Measurements from ENCODE around the gene CELA2B.
A peak's percentile ranks its signal among the peaks of the same experiment; 100 is the strongest.
"Not testable (repeated sequence)": the region's sequence is repeated elsewhere in the genome, so short reads cannot be mapped to it uniquely, and the experiment has no call there.

Gene CELA2B

DNA sequence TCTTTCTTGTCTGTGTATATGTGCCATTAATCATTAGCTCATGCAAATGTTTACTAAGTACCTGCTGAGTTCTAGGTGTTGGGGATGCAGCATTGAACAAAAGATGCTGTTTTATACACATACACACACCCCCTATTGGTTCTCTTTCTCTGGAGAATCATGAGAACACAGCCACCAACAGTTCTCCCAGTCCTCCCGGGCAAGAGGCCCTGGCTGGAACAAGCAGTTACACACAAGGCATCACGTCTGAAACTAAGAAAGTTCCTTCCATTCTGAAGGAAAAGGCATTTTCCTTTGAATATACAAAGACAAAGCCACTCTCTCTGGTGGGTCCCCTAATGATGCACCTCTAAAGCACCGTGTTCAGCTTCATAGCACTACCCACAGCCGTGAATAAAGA lies 37.3 kb downstream of the CELA2B start:
- Histone ChIP-seq H3K27ac (ENCODE audit: low read depth, low read length) (no peak overlapping the region), H3K36me3 (ENCODE audit: control insufficient read depth in 1 of 2, insufficient read depth in 2 of 2, low read length in 2 of 2) (peaks cover 5 to 30% of the 10 kb centered on the region in 2 donors), H3K27me3 (ENCODE audit: control insufficient read depth in 1 of 2, insufficient read depth in 2 of 2, low read length in 2 of 2) (no peaks in the 10 kb centered on the region), H3K4me3 (ENCODE audit: low read depth in 1 of 2, low read length in 2 of 2) (no peak overlapping the region), H3K9me3 (ENCODE audit: control insufficient read depth in 1 of 2, low read length in 2 of 2) (no peaks in the 10 kb centered on the region), H3K9ac (ENCODE audit: low read depth in 1 of 2, low read length in 2 of 2) (no peak overlapping the region), H3K4me1 (ENCODE audit: control insufficient read depth in 1 of 2, insufficient read depth in 2 of 2, low read length in 2 of 2) (peaks cover 3 to 5% of the 10 kb centered on the region in 2 donors)

DNA sequence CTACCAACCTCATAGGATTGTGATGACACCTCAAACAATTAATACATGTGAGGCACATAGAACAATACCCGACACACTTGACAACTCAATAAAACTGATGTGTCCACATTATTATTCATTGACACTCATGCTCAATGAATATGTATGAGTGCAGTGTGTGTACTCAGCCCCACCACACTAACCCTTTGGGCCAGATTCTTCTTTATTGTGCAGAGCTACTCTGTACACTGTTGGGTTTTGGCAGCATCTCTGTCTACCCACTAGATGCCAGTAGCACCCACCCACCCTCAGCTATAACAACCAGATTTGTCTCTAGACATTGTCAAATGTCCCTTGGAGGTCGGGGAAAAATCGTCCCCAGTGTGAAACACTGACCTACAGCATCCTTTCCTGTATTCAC lies 38.0 kb downstream of the CELA2B start:
- peaks cover 5 to 33% of the 10 kb centered on the region in 2 donors for H3K36me3 ChIP-seq (ENCODE audit: control insufficient read depth in 1 of 2, insufficient read depth in 2 of 2, low read length in 2 of 2)
- H3K9ac ChIP-seq (ENCODE audit: low read depth in 1 of 2, low read length in 2 of 2): no peak overlapping the region
- H3K4me3 ChIP-seq (ENCODE audit: low read depth in 1 of 2, low read length in 2 of 2): no peak overlapping the region
- no peak overlapping the region for H3K27ac ChIP-seq (ENCODE audit: low read depth, low read length)
- no peaks in the 10 kb centered on the region for H3K9me3 ChIP-seq (ENCODE audit: control insufficient read depth in 1 of 2, low read length in 2 of 2)
- no peaks in the 10 kb centered on the region for H3K27me3 ChIP-seq (ENCODE audit: control insufficient read depth in 1 of 2, insufficient read depth in 2 of 2, low read length in 2 of 2)
- peaks cover 3 to 5% of the 10 kb centered on the region in 2 donors for H3K4me1 ChIP-seq (ENCODE audit: control insufficient read depth in 1 of 2, insufficient read depth in 2 of 2, low read length in 2 of 2)

DNA sequence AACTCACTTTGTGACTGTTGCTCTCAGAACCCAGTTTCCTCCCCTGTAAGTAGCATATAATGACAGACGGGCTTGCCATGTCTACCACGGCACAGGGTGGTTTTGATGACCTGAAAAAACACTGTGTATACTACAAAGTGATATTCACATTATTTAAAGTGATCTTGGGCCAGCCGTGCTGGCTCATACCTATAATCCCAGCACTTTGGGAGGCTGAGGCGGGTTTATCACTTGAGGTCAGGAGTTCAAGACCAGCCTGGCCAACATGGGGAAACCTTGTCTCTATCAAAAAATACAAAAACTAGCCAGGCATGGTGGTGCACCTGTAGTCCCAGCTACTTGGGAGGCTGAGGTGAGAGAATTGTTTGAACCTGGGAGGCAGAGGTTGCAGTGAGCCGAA lies 38.7 kb downstream of the CELA2B start:
- H3K36me3 ChIP-seq (ENCODE audit: control insufficient read depth in 1 of 2, insufficient read depth in 2 of 2, low read length in 2 of 2): peaks cover 5 to 33% of the 10 kb centered on the region in 2 donors
- not testable (repeated sequence) for H3K9me3 ChIP-seq (ENCODE audit: control insufficient read depth in 1 of 2, low read length in 2 of 2)

DNA sequence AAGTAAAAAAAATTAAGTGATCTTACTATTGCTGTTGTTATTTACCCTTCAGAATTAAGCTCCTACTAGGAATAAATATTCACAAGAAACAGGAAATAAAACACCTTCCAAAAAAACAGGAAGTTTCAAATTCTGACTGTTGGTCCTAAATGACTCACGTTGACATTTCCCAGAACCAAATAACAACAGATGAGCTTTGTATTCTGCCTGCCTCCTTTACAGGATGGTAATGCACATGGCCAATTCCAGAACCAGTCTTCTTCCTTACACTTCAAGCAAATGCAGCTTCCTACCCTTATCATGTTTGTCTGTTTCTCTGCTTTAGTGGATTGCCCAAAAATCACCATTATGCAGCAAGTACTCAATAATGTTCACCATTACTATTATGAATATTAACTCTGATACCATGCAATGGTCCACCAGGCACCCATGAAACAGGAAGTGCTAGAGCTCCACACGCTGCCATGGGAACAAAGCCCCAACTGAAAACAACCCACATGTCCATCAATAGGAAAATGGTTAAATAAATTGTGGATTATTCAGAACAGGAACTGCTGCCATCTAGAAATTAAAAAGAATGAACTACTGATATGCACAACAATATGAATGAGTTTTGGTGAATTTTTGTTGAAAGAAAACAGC lies 39.2 kb downstream of the CELA2B start:
- Histone ChIP-seq H3K4me3 (ENCODE audit: low read depth in 1 of 2, low read length in 2 of 2) (no peak overlapping the region), H3K27me3 (ENCODE audit: control insufficient read depth in 1 of 2, insufficient read depth in 2 of 2, low read length in 2 of 2) (no peaks in the 10 kb centered on the region), H3K9me3 (ENCODE audit: control insufficient read depth in 1 of 2, low read length in 2 of 2) (no peaks in the 10 kb centered on the region), H3K4me1 (ENCODE audit: control insufficient read depth in 1 of 2, insufficient read depth in 2 of 2, low read length in 2 of 2) (peaks cover 3 to 5% of the 10 kb centered on the region in 2 donors), H3K9ac (ENCODE audit: low read depth in 1 of 2, low read length in 2 of 2) (no peak overlapping the region), H3K36me3 (ENCODE audit: control insufficient read depth in 1 of 2, insufficient read depth in 2 of 2, low read length in 2 of 2) (peaks cover 5 to 33% of the 10 kb centered on the region in 2 donors), H3K27ac (ENCODE audit: low read depth, low read length) (no peak overlapping the region)

More for the DNA sequence above, 38.7 kb downstream of the CELA2B start:
- not testable (repeated sequence) for H3K27me3 ChIP-seq (ENCODE audit: control insufficient read depth in 1 of 2, insufficient read depth in 2 of 2, low read length in 2 of 2); H3K4me1 ChIP-seq (ENCODE audit: control insufficient read depth in 1 of 2, insufficient read depth in 2 of 2, low read length in 2 of 2); H3K4me3 ChIP-seq (ENCODE audit: low read depth in 1 of 2, low read length in 2 of 2); H3K27ac ChIP-seq (ENCODE audit: low read depth, low read length); H3K9ac ChIP-seq (ENCODE audit: low read depth in 1 of 2, low read length in 2 of 2)

DNA sequence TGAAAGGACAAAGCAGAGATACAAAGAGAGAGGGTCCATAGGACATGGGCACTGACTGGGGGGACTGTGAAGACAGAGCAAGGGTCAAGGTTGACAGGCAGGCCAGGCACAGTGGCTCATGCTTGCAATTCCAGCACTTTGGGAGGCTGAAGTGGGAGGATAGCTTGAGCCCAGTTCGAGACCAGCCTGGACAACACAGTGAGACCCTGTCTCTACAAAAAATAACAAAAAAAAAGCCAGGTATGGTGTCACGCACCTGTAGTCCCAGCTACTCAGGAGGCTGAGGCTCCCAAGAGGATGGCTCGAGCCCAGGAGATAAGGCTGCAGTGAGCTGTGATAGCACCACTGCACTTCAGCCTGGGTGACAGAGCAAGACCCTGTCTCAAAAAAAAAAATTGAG lies 43.7 kb downstream of the CELA2B start:
- Histone ChIP-seq H3K36me3 (ENCODE audit: control insufficient read depth in 1 of 2, insufficient read depth in 2 of 2, low read length in 2 of 2) (peaks cover 5 to 16% of the 10 kb centered on the region in 2 donors), H3K27ac (ENCODE audit: low read depth, low read length) (no peak overlapping the region), H3K9ac (ENCODE audit: low read depth in 1 of 2, low read length in 2 of 2) (no peak overlapping the region), H3K9me3 (ENCODE audit: control insufficient read depth in 1 of 2, low read length in 2 of 2) (no peaks in the 10 kb centered on the region), H3K4me1 (ENCODE audit: control insufficient read depth in 1 of 2, insufficient read depth in 2 of 2, low read length in 2 of 2) (peaks cover 5 to 12% of the 10 kb centered on the region in 2 donors), H3K27me3 (ENCODE audit: control insufficient read depth in 1 of 2, insufficient read depth in 2 of 2, low read length in 2 of 2) (no peaks in the 10 kb centered on the region), H3K4me3 (ENCODE audit: low read depth in 1 of 2, low read length in 2 of 2) (no peak overlapping the region)

DNA sequence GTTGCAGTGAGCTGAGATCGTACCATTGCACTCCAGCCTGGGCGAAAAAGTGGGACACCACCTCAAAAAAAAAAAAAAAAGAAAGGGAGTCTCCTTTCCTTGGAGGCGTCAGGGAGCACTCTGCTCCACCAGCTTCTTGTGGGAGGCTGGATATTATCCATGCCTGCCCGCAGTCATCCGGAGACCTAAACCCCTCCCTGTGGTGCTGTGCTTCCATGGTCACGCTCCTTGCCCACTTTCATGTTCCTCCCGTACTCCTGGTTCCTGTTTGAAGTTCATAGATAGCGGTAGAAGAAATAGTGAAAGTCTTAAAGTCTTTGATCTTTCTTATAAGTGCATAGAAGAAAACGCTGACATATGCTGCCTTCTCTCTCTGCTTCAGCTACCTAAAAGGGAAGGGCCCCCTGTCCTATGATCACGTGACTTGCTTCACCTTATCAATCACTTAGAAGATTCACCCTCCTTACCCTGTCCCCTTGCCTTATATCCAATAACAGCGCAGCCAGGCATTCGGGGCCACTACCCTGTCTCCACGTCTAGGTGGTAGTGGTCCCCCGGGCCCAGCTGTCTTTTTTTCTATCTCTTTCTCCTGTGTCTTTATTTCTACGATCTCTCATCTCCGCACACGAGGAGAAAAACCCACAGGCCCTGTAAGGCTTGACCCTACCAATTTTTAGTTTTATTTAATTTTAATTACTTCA lies 45.5 kb downstream of the CELA2B start:
- H3K4me3 ChIP-seq (ENCODE audit: low read depth in 1 of 2, low read length in 2 of 2); H3K27ac ChIP-seq (ENCODE audit: low read depth, low read length); H3K9me3 ChIP-seq (ENCODE audit: control insufficient read depth in 1 of 2, low read length in 2 of 2); H3K9ac ChIP-seq (ENCODE audit: low read depth in 1 of 2, low read length in 2 of 2); H3K27me3 ChIP-seq (ENCODE audit: control insufficient read depth in 1 of 2, insufficient read depth in 2 of 2, low read length in 2 of 2): not testable (repeated sequence)
- Histone ChIP-seq H3K36me3 (ENCODE audit: control insufficient read depth in 1 of 2, insufficient read depth in 2 of 2, low read length in 2 of 2) (peaks cover 5 to 14% of the 10 kb centered on the region in 2 donors), H3K4me1 (ENCODE audit: control insufficient read depth in 1 of 2, insufficient read depth in 2 of 2, low read length in 2 of 2) (peaks cover 7 to 18% of the 10 kb centered on the region in 2 donors)

DNA sequence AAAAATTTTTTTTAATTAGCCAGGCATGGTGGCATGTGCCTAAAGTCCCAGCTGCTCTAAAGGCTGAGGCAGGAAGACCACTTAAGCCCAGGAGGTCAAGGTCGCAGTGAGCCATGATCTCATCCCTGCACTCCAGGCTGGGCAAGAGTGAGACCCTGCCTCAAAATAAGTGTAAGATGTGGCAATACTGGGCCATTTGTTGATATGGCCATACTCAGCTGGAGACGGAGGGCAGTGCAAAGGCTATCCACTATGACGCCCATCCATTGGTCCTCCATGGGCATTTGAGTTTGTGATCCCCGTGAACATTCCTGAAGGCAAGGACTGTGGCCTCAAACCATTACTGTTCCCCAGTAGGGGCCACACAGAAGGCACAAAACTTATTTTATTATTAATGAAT lies 46.6 kb downstream of the CELA2B start:
- Histone ChIP-seq H3K9me3 (ENCODE audit: control insufficient read depth in 1 of 2, low read length in 2 of 2) (no peaks in the 10 kb centered on the region), H3K9ac (ENCODE audit: low read depth in 1 of 2, low read length in 2 of 2) (no peak overlapping the region), H3K27ac (ENCODE audit: low read depth, low read length) (no peak overlapping the region), H3K36me3 (ENCODE audit: control insufficient read depth in 1 of 2, insufficient read depth in 2 of 2, low read length in 2 of 2) (peaks cover 2 to 6% of the 10 kb centered on the region in 2 donors), H3K4me1 (ENCODE audit: control insufficient read depth in 1 of 2, insufficient read depth in 2 of 2, low read length in 2 of 2) (peaks cover 13 to 23% of the 10 kb centered on the region in 2 donors), H3K4me3 (ENCODE audit: low read depth in 1 of 2, low read length in 2 of 2) (no peak overlapping the region), H3K27me3 (ENCODE audit: control insufficient read depth in 1 of 2, insufficient read depth in 2 of 2, low read length in 2 of 2) (no peaks in the 10 kb centered on the region)

DNA sequence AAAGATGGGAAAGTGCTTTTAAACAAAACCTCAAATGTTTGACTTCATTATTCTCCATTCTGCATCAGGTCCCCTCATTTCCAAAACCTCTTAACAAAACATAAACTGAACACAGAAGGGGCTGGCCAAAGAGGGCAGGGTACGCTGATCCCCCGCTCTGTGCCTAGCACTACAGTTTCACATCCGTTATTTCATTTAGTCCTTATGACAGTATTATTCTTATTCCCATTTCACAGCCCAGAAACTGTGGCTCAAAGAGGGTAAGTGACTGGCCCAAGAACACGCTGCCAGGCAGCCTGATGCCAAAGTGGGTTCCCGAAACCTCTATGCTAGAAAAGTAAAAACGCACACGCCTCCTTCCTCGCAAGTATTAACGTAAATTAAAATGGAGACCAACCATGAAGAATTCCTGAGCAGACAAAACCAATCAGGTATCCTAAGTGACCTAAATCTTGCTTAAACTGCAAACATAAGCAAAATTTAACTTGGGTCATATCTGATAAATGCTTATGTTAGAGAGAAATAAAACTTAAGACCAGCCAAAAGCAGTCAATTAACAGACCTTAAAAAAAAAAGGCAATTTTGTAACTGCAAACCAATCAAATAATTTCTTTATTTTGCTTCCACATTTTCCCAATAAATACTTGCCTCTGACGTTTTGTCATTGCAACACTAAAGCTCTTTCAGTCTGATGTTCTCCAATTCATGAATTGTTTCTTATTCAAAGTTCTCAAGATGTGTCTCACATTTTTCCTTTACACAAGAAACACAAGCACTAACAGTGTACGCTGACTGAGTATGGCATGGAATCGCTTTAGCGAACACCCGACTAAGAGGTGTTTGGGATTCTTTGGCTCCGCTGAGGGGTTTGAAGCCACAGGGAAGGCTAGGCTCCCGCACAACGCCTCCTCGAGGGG lies 47.5 kb downstream of the CELA2B start:
- Histone ChIP-seq H3K36me3 (ENCODE audit: control insufficient read depth in 1 of 2, insufficient read depth in 2 of 2, low read length in 2 of 2) (peaks cover 0 to under 1% of the 10 kb centered on the region in 2 donors), H3K27me3 (ENCODE audit: control insufficient read depth in 1 of 2, insufficient read depth in 2 of 2, low read length in 2 of 2) (no peaks in the 10 kb centered on the region), H3K4me3 (ENCODE audit: low read depth in 1 of 2, low read length in 2 of 2) (peak overlapping the region; percentile 73 to 90), H3K9ac (ENCODE audit: low read depth in 1 of 2, low read length in 2 of 2) (peak overlapping the region; percentile 78 to 88), H3K4me1 (ENCODE audit: control insufficient read depth in 1 of 2, insufficient read depth in 2 of 2, low read length in 2 of 2) (peaks cover 17 to 27% of the 10 kb centered on the region in 2 donors), H3K27ac (ENCODE audit: low read depth, low read length) (peak overlapping the region; percentile 100), H3K9me3 (ENCODE audit: control insufficient read depth in 1 of 2, low read length in 2 of 2) (no peaks in the 10 kb centered on the region)

DNA sequence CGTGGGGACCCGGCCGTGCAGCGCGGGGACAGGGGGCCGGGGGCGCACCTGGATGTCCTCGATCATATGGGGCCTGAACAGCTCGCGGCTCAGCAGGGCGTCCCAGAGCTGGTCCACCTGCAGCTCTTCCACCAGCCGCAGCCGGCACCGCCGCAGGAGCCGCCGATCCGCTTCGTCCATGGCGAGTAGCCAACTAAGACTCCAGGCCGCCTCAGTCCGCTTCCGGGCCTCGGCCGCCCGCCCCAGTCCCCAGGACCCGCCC lies 48.0 kb downstream of the CELA2B start, which contains the start of gene CASP9:
TSS of gene CASP9 (minus strand) at position 195 of the 262 bp plus-strand sequence. CDS start at position 180, 15 bp downstream.
- peak within 1 kb of the TSS; percentile 90 to 91 for H3K4me3 ChIP-seq (ENCODE audit: low read depth in 1 of 2, low read length in 2 of 2)
- H3K9me3 ChIP-seq (ENCODE audit: control insufficient read depth in 1 of 2, low read length in 2 of 2): no peaks in the 10 kb centered on the region
- no peaks in the 10 kb centered on the region for H3K27me3 ChIP-seq (ENCODE audit: control insufficient read depth in 1 of 2, insufficient read depth in 2 of 2, low read length in 2 of 2)
- no peaks in the 10 kb centered on the region for H3K36me3 ChIP-seq (ENCODE audit: control insufficient read depth in 1 of 2, insufficient read depth in 2 of 2, low read length in 2 of 2)
- H3K9ac ChIP-seq (ENCODE audit: low read depth in 1 of 2, low read length in 2 of 2): peak within 1 kb of the TSS; percentile 85 to 88
- peak within 1 kb of the TSS; percentile 100 for H3K27ac ChIP-seq (ENCODE audit: low read depth, low read length)
- H3K4me1 ChIP-seq (ENCODE audit: control insufficient read depth in 1 of 2, insufficient read depth in 2 of 2, low read length in 2 of 2): peaks cover 17 to 27% of the 10 kb centered on the region in 2 donors
